Ishikawa (cell line): ENCODE results near the gene TXLNG.
A peak's percentile ranks its signal among the peaks of the same experiment; 100 is the strongest.

Experiments used
- CEBPB ChIP-seq: IDR thresholded peaks from 2 replicates; pipeline ENCODE4 v1.6.1; 2012
- CREB1 ChIP-seq: IDR thresholded peaks from 2 replicates; pipeline ENCODE4 v1.6.1; 2012; ENCODE audit warnings: low read depth
- EGR1 ChIP-seq: IDR thresholded peaks from 2 replicates; pipeline ENCODE4 v1.6.1; 2012
- EP300 ChIP-seq: IDR thresholded peaks from 2 replicates; pipeline ENCODE4 v1.6.1; 2012; ENCODE audit warnings: borderline replicate concordance
- FOXM1 ChIP-seq: IDR thresholded peaks from 2 replicates; pipeline ENCODE4 v1.6.1; 2012; ENCODE audit warnings: low read depth, borderline replicate concordance
- NFIC ChIP-seq: IDR thresholded peaks from 2 replicates; pipeline ENCODE4 v1.6.1; 2012
- RAD21 ChIP-seq: IDR thresholded peaks from 2 replicates; pipeline ENCODE4 v1.6.1; 2012; ENCODE audit warnings: low read depth
- TAF1 ChIP-seq: IDR thresholded peaks from 2 replicates; pipeline ENCODE4 v1.6.1; 2012; ENCODE audit warnings: low read depth, mild to moderate bottlenecking
- TCF12 ChIP-seq: IDR thresholded peaks from 2 replicates; pipeline ENCODE4 v1.6.1; 2012; ENCODE audit warnings: low read depth
- TEAD4 ChIP-seq: IDR thresholded peaks from 2 replicates; pipeline ENCODE4 v1.6.1; 2012
- YY1 ChIP-seq: IDR thresholded peaks from 2 replicates; pipeline ENCODE4 v1.6.1; 2012; ENCODE audit warnings: low read depth
- ZBTB7A ChIP-seq: IDR thresholded peaks from 2 replicates; pipeline ENCODE4 v1.6.1; 2012; ENCODE audit warnings: low read depth
- TF ChIP-seq, protein P1 (sequence below): IDR thresholded peaks from 2 replicates; pipeline ENCODE4 v1.6.1; 2012; ENCODE audit warnings: low read depth, mild to moderate bottlenecking
- TF ChIP-seq, protein P2 (sequence below): IDR thresholded peaks from 2 replicates; pipeline ENCODE4 v1.6.1; 2012

DNA sequence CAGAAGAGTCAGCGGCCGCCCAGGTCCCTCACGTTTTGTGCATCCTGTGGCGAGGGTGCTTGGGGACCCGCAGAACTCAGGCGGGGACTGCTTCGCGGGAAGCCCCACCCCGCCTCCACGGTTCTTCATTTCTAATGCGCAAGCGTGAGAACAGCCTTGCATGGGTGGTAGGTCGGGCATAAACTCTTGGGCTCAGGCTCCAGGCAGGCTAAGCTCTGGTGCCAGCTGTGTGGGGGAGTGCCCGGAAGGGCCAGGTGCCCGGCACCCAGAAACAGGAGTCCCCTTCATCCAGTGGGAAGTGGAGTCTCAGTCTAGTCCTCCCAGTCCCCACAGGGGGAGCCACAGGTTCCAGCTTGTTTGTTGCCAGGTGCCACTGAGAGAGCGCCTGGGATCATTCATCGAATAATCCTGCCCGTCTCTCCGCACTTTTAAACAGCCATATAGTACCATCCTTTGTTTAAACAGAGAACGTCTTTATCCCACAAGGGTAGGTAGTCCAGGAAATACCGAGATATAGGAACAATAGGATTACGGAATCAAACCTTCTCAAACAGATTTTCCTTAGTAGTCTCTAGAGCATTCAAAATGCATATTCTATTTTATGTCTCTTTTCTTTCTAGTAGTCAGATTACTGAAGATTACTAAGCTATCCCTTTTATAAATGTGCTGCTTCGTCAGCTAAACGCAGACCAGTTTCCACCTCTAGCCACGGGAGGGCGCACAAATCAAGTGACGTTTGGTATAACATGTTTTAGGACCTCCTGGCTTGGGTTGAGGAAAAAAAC is 96.6 kb downstream of the TXLNG start:
- TF ChIP-seq, protein P1, sequence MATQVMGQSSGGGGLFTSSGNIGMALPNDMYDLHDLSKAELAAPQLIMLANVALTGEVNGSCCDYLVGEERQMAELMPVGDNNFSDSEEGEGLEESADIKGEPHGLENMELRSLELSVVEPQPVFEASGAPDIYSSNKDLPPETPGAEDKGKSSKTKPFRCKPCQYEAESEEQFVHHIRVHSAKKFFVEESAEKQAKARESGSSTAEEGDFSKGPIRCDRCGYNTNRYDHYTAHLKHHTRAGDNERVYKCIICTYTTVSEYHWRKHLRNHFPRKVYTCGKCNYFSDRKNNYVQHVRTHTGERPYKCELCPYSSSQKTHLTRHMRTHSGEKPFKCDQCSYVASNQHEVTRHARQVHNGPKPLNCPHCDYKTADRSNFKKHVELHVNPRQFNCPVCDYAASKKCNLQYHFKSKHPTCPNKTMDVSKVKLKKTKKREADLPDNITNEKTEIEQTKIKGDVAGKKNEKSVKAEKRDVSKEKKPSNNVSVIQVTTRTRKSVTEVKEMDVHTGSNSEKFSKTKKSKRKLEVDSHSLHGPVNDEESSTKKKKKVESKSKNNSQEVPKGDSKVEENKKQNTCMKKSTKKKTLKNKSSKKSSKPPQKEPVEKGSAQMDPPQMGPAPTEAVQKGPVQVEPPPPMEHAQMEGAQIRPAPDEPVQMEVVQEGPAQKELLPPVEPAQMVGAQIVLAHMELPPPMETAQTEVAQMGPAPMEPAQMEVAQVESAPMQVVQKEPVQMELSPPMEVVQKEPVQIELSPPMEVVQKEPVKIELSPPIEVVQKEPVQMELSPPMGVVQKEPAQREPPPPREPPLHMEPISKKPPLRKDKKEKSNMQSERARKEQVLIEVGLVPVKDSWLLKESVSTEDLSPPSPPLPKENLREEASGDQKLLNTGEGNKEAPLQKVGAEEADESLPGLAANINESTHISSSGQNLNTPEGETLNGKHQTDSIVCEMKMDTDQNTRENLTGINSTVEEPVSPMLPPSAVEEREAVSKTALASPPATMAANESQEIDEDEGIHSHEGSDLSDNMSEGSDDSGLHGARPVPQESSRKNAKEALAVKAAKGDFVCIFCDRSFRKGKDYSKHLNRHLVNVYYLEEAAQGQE: no peak
- peak; percentile 72 for TF ChIP-seq RAD21
- no peak for TF ChIP-seq CREB1
- TF ChIP-seq ZBTB7A: no peak
- TF ChIP-seq FOXM1: no peak
- no peak for TF ChIP-seq TCF12
- no peak for TF ChIP-seq YY1
- no peak for TF ChIP-seq CEBPB
- no peak for TF ChIP-seq EGR1
- TF ChIP-seq, protein P2, sequence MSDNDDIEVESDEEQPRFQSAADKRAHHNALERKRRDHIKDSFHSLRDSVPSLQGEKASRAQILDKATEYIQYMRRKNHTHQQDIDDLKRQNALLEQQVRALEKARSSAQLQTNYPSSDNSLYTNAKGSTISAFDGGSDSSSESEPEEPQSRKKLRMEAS: no peak
- TF ChIP-seq EP300: no peak
- TF ChIP-seq TAF1: no peak
- TF ChIP-seq NFIC: no peak
- TF ChIP-seq TEAD4: no peak
